Epithelial cell of esophagus (primary cell): ENCODE results near the gene STRIP2.
"Not testable (repeated sequence)": the region's sequence is repeated elsewhere in the genome, so short reads cannot be mapped to it uniquely, and the experiment has no call there.

Experiments
- DNase-seq: peaks from one replicate; pipeline ENCODE4 v3.0.0; 2010; ENCODE audit warnings: low read depth
- H3K4me3 ChIP-seq: 2 replicates; pipeline ENCODE4 v1.5.1; 2011; ENCODE audit warnings: mild to moderate bottlenecking, low read length, control low read depth
- CTCF ChIP-seq: IDR thresholded peaks from 2 replicates; pipeline ENCODE4 v1.5.1; 2011; ENCODE audit warnings: low read depth, mild to moderate bottlenecking, low read length, control low read depth, inconsistent platforms; ENCODE audit not compliant: insufficient read depth; ENCODE audit errors: missing control alignments

The STRIP2 gene

GRCh38 chr7:129517931-129518330 lies 83.7 kb downstream of the STRIP2 start:
- TF ChIP-seq CTCF, result no peak
- no peak for DNase-seq
- H3K4me3 ChIP-seq, result no peak overlapping the region

GRCh38 chr7:129519464-129519863 lies 85.2 kb downstream of the STRIP2 start:
- no peak for DNase-seq
- no peak for TF ChIP-seq CTCF
- no peak overlapping the region for H3K4me3 ChIP-seq

GRCh38 chr7:129522088-129522970 lies 88.1 kb downstream of the STRIP2 start:
- DNase-seq, result peak; percentile 33
- no peak overlapping the region for H3K4me3 ChIP-seq
- TF ChIP-seq CTCF, result no peak

GRCh38 chr7:129522971-129523340 lies 88.7 kb downstream of the STRIP2 start:
- no peak for DNase-seq
- TF ChIP-seq CTCF, result no peak
- H3K4me3 ChIP-seq, result no peak overlapping the region

- no peak overlapping the region for H3K4me3 ChIP-seq
- DNase-seq, result no peak
- TF ChIP-seq CTCF, result no peak
Measured at GRCh38 chr7:129523924-129524323, 89.7 kb downstream of the STRIP2 start.

GRCh38 chr7:129524405-129524804 lies 90.2 kb downstream of the STRIP2 start:
- peak; percentile 34 for DNase-seq

GRCh38 chr7:129525225-129525862 lies 91.1 kb downstream of the STRIP2 start:
- DNase-seq, result no peak
- no peak for TF ChIP-seq CTCF
- no peak overlapping the region for H3K4me3 ChIP-seq

More at GRCh38 chr7:129524405-129524804, 90.2 kb downstream of the STRIP2 start:
- H3K4me3 ChIP-seq, result not testable (repeated sequence)
